ENCODE measurements around the gene IL16. TPM values are rescaled to one million over a fixed set of nuclear protein-coding genes. Genes with fewer than 3 reads are reported as not detected.

IL16 gene
- total and polyA plus RNA-seq, 4 experiments from 2014 or later, result 190 to 400 (median 362) TPM

- no peaks in the 10 kb centered on the region for H3K36me3 Mint-ChIP-seq
- H3K27ac ChIP-seq (ENCODE audit: low read depth, low read length), result no peak overlapping the region
- no peak overlapping the region for H3K4me3 ChIP-seq (ENCODE audit: low read length in 2 of 2)
- POLR2A ChIA-PET (ENCODE audit: partially characterized antibody), result no interaction called here
- no peaks in the 10 kb centered on the region for H3K9me3 ChIP-seq (ENCODE audit: control insufficient read depth in 1 of 2, low read length in 2 of 2)
- no peaks in the 10 kb centered on the region for H3K4me1 ChIP-seq (ENCODE audit: insufficient read depth, low read length)
- DNase-seq, result no peak
- H3K9me3 Mint-ChIP-seq, result peaks cover 0 to 4% (median 0%) of the 10 kb centered on the region in 8 donors
- H3K4me3 Mint-ChIP-seq, result no peak overlapping the region
- CTCF ChIA-PET (ENCODE audit: partially characterized antibody), result no interaction called here
- no peaks in the 10 kb centered on the region for H3K4me1 Mint-ChIP-seq
- H3K27me3 ChIP-seq (ENCODE audit: insufficient read depth, low read length), result peaks cover 4% of the 10 kb centered on the region
- no peaks in the 10 kb centered on the region for H3K36me3 ChIP-seq (ENCODE audit: insufficient read depth, low read length)
- no peak overlapping the region for H3K27ac Mint-ChIP-seq
- peaks cover 22 to 37% of the 10 kb centered on the region in 2 donors for H3K27me3 Mint-ChIP-seq
- intact Hi-C loops (cut with micrococcal nuclease), result no loop called here
Measured at GRCh38 chr15:81182756-81183438, 13.8 kb upstream of the IL16 start.

- Histone ChIP-seq H3K27me3 (ENCODE audit: insufficient read depth, low read length) (peaks cover 4% of the 10 kb centered on the region), H3K4me1 (ENCODE audit: insufficient read depth, low read length) (no peaks in the 10 kb centered on the region), H3K27ac (ENCODE audit: low read depth, low read length) (no peak overlapping the region), H3K9me3 (ENCODE audit: control insufficient read depth in 1 of 2, low read length in 2 of 2) (no peaks in the 10 kb centered on the region), H3K4me3 (ENCODE audit: low read length in 2 of 2) (no peak overlapping the region), H3K36me3 (ENCODE audit: insufficient read depth, low read length) (no peaks in the 10 kb centered on the region)
- intact Hi-C loops (cut with micrococcal nuclease), result no loop called here
- CTCF ChIA-PET (ENCODE audit: partially characterized antibody), result no interaction called here
- POLR2A ChIA-PET (ENCODE audit: partially characterized antibody), result no interaction called here
- Mint-ChIP-seq H3K27ac (no peak overlapping the region), H3K4me3 (peak overlapping the region in 1 of 8 donors; percentile 22), H3K4me1 (no peaks in the 10 kb centered on the region), H3K9me3 (peaks cover 0 to 4% (median 0%) of the 10 kb centered on the region in 8 donors), H3K36me3 (no peaks in the 10 kb centered on the region), H3K27me3 (peaks cover 24 to 37% of the 10 kb centered on the region in 2 donors)
- DNase-seq, result no peak
Measured at GRCh38 chr15:81183439-81183775, 13.3 kb upstream of the IL16 start.

DNA sequence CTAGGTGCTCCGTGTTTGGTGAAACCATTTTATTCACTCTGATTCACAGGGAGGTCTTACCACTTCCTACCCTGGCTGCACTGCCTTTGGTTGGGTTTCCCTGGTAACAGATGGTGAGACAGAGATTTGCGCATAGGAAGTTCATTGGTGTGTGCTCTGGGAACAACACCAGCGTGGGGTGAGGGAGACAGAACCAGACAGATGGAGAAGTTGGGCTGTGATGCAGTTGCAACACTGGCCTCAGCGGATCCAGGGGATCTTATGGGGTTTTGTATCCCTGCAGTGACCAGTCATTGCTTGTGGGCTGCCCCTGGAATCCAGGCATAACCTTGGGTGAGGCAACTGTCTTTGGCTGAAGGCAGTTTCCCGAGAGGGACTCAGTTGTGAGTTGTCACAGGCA, 12.5 kb upstream of the IL16 start:
- Histone ChIP-seq H3K4me1 (ENCODE audit: insufficient read depth, low read length) (no peaks in the 10 kb centered on the region), H3K27me3 (ENCODE audit: insufficient read depth, low read length) (peaks cover 4% of the 10 kb centered on the region), H3K27ac (ENCODE audit: low read depth, low read length) (no peak overlapping the region), H3K9me3 (ENCODE audit: control insufficient read depth in 1 of 2, low read length in 2 of 2) (no peaks in the 10 kb centered on the region), H3K4me3 (ENCODE audit: low read length in 2 of 2) (no peak overlapping the region), H3K36me3 (ENCODE audit: insufficient read depth, low read length) (no peaks in the 10 kb centered on the region)
- no peaks in the 10 kb centered on the region for H3K36me3 Mint-ChIP-seq
- ChIA-PET POLR2A (ENCODE audit: partially characterized antibody) (no interaction called here), CTCF (ENCODE audit: partially characterized antibody) (no interaction called here)
- no peak overlapping the region for H3K4me3 Mint-ChIP-seq
- no peak for DNase-seq
- peaks cover 0 to 4% (median 0%) of the 10 kb centered on the region in 8 donors for H3K9me3 Mint-ChIP-seq
- intact Hi-C loops (cut with micrococcal nuclease), result no loop called here
- no peak overlapping the region for H3K27ac Mint-ChIP-seq
- H3K27me3 Mint-ChIP-seq, result peaks cover 25 to 38% of the 10 kb centered on the region in 2 donors
- no peaks in the 10 kb centered on the region for H3K4me1 Mint-ChIP-seq

- Histone ChIP-seq H3K27me3 (ENCODE audit: insufficient read depth, low read length) (peaks cover 4% of the 10 kb centered on the region), H3K27ac (ENCODE audit: low read depth, low read length) (no peak overlapping the region), H3K4me1 (ENCODE audit: insufficient read depth, low read length) (no peaks in the 10 kb centered on the region), H3K36me3 (ENCODE audit: insufficient read depth, low read length) (no peaks in the 10 kb centered on the region), H3K4me3 (ENCODE audit: low read length in 2 of 2) (no peak overlapping the region), H3K9me3 (ENCODE audit: control insufficient read depth in 1 of 2, low read length in 2 of 2) (no peaks in the 10 kb centered on the region)
- ChIA-PET CTCF (ENCODE audit: partially characterized antibody) (no interaction called here), POLR2A (ENCODE audit: partially characterized antibody) (no interaction called here)
- peaks cover 25 to 40% of the 10 kb centered on the region in 2 donors for H3K27me3 Mint-ChIP-seq
- intact Hi-C loops (cut with micrococcal nuclease), result no loop called here
- H3K4me3 Mint-ChIP-seq, result no peak overlapping the region
- H3K9me3 Mint-ChIP-seq, result peaks cover 0 to 2% (median 0%) of the 10 kb centered on the region in 8 donors
- no peaks in the 10 kb centered on the region for H3K4me1 Mint-ChIP-seq
- no peak overlapping the region for H3K27ac Mint-ChIP-seq
- no peaks in the 10 kb centered on the region for H3K36me3 Mint-ChIP-seq
- no peak for DNase-seq
Measured at GRCh38 chr15:81185631-81186295, 10.9 kb upstream of the IL16 start.

DNA sequence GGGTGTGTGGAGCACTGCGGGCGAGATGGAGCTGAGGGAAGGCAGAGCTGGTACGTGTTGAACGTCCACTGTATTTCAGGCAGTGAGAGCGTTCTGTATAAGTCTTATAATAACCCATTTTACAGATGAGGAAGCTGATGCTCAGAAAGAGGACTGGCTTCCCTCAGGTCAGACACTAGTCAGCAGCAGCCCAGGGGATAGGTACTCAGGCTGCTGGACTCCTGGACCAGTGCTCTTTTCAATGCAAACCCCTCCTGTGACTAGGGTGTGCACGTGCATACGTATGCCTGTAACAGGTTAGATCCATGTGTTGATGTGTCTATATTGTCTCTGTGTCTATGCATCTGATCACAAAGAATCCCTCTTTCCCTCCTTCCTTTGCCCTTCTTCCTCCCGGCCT, 8.3 kb upstream of the IL16 start:
- peaks cover 18 to 37% of the 10 kb centered on the region in 2 donors for H3K27me3 Mint-ChIP-seq

GRCh38 chr15:81189583-81190283, 6.9 kb upstream of the IL16 start:
- no peak overlapping the region for H3K27ac Mint-ChIP-seq
- H3K36me3 Mint-ChIP-seq, result no peaks in the 10 kb centered on the region
- Histone ChIP-seq H3K9me3 (ENCODE audit: control insufficient read depth in 1 of 2, low read length in 2 of 2) (no peaks in the 10 kb centered on the region), H3K36me3 (ENCODE audit: insufficient read depth, low read length) (no peaks in the 10 kb centered on the region), H3K27ac (ENCODE audit: low read depth, low read length) (no peak overlapping the region), H3K4me3 (ENCODE audit: low read length in 2 of 2) (no peak overlapping the region), H3K4me1 (ENCODE audit: insufficient read depth, low read length) (no peaks in the 10 kb centered on the region), H3K27me3 (ENCODE audit: insufficient read depth, low read length) (peaks cover 4% of the 10 kb centered on the region)
- CTCF ChIA-PET (ENCODE audit: partially characterized antibody), result no interaction called here
- intact Hi-C loops (cut with micrococcal nuclease), result no loop called here
- H3K4me3 Mint-ChIP-seq, result no peak overlapping the region
- no peak for DNase-seq
- no peaks in the 10 kb centered on the region for H3K4me1 Mint-ChIP-seq
- POLR2A ChIA-PET (ENCODE audit: partially characterized antibody), result no interaction called here
- H3K27me3 Mint-ChIP-seq, result peaks cover 13 to 31% of the 10 kb centered on the region in 2 donors
- no peaks in the 10 kb centered on the region for H3K9me3 Mint-ChIP-seq

More for the DNA sequence above, 8.3 kb upstream of the IL16 start:
- CTCF ChIA-PET (ENCODE audit: partially characterized antibody), result no interaction called here
- Histone ChIP-seq H3K36me3 (ENCODE audit: insufficient read depth, low read length) (no peaks in the 10 kb centered on the region), H3K4me3 (ENCODE audit: low read length in 2 of 2) (no peak overlapping the region), H3K9me3 (ENCODE audit: control insufficient read depth in 1 of 2, low read length in 2 of 2) (no peaks in the 10 kb centered on the region), H3K4me1 (ENCODE audit: insufficient read depth, low read length) (no peaks in the 10 kb centered on the region), H3K27ac (ENCODE audit: low read depth, low read length) (no peak overlapping the region), H3K27me3 (ENCODE audit: insufficient read depth, low read length) (peaks cover 4% of the 10 kb centered on the region)
- no peak overlapping the region for H3K4me3 Mint-ChIP-seq
- no peak for DNase-seq
- peaks cover 0 to 2% (median 0%) of the 10 kb centered on the region in 8 donors for H3K9me3 Mint-ChIP-seq
- H3K36me3 Mint-ChIP-seq, result no peaks in the 10 kb centered on the region
- POLR2A ChIA-PET (ENCODE audit: partially characterized antibody), result no interaction called here
- intact Hi-C loops (cut with micrococcal nuclease), result no loop called here
- no peaks in the 10 kb centered on the region for H3K4me1 Mint-ChIP-seq
- no peak overlapping the region for H3K27ac Mint-ChIP-seq

DNA sequence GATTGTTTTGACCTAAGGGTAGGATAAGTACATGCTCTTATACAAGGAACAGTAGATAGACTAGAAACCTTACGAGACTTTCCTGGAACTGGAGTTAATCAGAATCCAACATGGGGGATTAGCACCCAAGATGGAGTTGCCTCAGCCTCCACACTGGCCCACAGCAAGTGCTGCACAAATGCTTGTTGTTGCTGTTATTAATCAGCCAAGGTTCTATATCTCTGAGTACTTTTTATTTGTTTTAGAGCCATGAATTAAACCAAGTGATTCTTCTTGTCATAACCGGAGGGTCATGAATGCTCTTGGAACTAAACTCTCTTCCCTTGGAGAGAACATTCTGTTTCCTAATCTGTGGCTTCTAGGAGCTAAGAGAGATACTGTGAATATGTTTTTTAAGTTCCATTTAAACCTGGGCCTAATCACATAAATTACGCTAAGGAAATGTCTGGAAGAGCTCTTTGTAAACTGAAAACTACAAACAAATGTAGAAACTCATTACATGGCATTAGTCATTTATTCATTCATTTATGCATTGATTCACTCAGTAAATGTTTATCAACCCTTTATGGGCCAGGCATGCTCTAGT, 5.7 kb upstream of the IL16 start:
- intact Hi-C loops (cut with micrococcal nuclease), result no loop called here
- Histone ChIP-seq H3K27ac (ENCODE audit: low read depth, low read length) (no peak overlapping the region), H3K4me3 (ENCODE audit: low read length in 2 of 2) (no peak overlapping the region), H3K9me3 (ENCODE audit: control insufficient read depth in 1 of 2, low read length in 2 of 2) (no peaks in the 10 kb centered on the region), H3K27me3 (ENCODE audit: insufficient read depth, low read length) (peaks cover 4% of the 10 kb centered on the region), H3K36me3 (ENCODE audit: insufficient read depth, low read length) (no peaks in the 10 kb centered on the region), H3K4me1 (ENCODE audit: insufficient read depth, low read length) (no peaks in the 10 kb centered on the region)
- Mint-ChIP-seq H3K36me3 (no peaks in the 10 kb centered on the region), H3K4me1 (no peaks in the 10 kb centered on the region), H3K27ac (no peak overlapping the region), H3K27me3 (peaks cover 16 to 28% of the 10 kb centered on the region in 2 donors), H3K9me3 (no peaks in the 10 kb centered on the region), H3K4me3 (no peak overlapping the region)
- DNase-seq, result no peak
- CTCF ChIA-PET (ENCODE audit: partially characterized antibody), result interaction anchor here (2.0 kb wide), 1 partner anchor 75 kb away, joined by 5 read pairs; no protein-coding TSS in a partner anchor
- POLR2A ChIA-PET (ENCODE audit: partially characterized antibody), result no interaction called here

All from CD4-positive, alpha-beta memory T cell (primary cell).